Ascending aorta (tissue), 2 donors: Measurements from ENCODE around the gene CAPN11. TPM values are rescaled to one million over a fixed set of nuclear protein-coding genes. Genes with fewer than 3 reads are reported as not detected.
A peak's percentile ranks its signal among the peaks of the same experiment; 100 is the strongest.

Source experiments
- DNase-seq, 2 donors: peaks; one replicate each; pipeline ENCODE4 v3.0.0-alpha.2; 2019; ENCODE audit warnings: low spot score in 2 of 2
- H3K27ac ChIP-seq, 2 donors: fragments of 200-600 bp; sonication (generic); one replicate each; pipeline ENCODE4 v1.5.1; 2016 to 2017; ENCODE audit warnings: mild to moderate bottlenecking in 1 of 2
- H3K27me3 ChIP-seq: fragments of 200-600 bp; sonication (generic); one replicate; pipeline ENCODE4 v1.5.1; 2017
- H3K36me3 ChIP-seq, 2 donors: fragments of 200-600 bp; sonication (generic); one replicate each; pipeline ENCODE4 v1.5.1; 2016
- H3K4me1 ChIP-seq, 2 donors: fragments of 200-600 bp; sonication (generic); one replicate each; pipeline ENCODE4 v1.5.1; 2016 to 2017; ENCODE audit warnings: mild to moderate bottlenecking in 1 of 2
- H3K4me3 ChIP-seq, 2 donors: fragments of 200-600 bp; sonication (generic); one replicate each; pipeline ENCODE4 v1.5.1; 2016 to 2017; ENCODE audit warnings: mild to moderate bottlenecking in 1 of 2
- H3K9me3 ChIP-seq, 2 donors: fragments of 200-600 bp; sonication (generic); one replicate each; pipeline ENCODE4 v1.5.1; 2016
- intact Hi-C: fragments of 100-400 bp; cut with DNase I; formaldehyde crosslinking; loops from one replicate; pipeline ENCODE4 v1.15.1; 2023
- total RNA-seq: library from RNA; depleted of rRNA; stranded (reverse); fragments of >200 nt; gene quantifications from one replicate; pipeline ENCODE4 v1.1.0, GENCODE V29; 2016
- TF ChIP-seq, protein P1 (sequence below), 3 experiments: fragments of 200-600 bp in 2 of 3; fragments of 450-650 bp in 1 of 3; sonication (generic) in 2 of 3; IDR thresholded peaks; one replicate each; pipeline ENCODE4 v1.5.1; 2016 to 2019; ENCODE audit warnings: antibody characterized with exemption in 3 of 3, mild to moderate bottlenecking in 1 of 3, moderate library complexity in 1 of 3

The CAPN11 gene
- total RNA-seq, 1 donor from 2014 or later = 0.43 TPM

DNA sequence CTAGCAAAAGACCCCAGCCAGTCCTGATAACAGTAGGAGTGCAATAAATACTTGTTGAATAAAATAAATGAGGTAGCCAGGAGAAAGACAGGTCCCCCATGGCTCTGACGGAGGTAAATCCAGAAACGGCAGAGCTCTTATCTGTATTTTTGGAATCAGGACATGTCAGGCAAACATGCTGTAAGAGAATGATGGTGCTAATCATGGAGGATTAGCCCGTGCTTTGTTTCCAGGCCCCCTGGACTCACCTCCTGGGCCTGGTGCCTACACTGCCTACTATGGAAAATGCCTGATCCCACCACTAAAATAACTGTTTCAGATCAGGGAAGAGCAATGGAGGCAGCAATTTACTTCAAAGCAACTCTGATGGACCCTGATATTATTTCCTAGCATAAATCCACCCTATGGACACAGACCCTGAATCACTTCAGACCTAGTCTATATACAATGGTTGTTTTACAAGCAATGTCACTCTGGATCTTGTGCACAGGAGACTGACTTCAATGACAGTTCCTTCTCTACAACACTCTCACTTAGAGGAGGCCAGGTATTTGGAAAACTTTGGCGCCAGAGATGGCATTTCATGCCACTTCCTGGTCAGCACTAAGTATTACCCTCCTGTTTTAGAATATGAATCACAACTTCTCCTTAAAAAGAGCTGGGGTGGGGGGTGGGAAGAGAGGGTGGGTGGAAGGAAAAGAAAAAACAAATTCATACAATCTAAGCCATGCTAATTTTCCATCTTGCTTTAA lies 37.8 kb upstream of the CAPN11 start:
- intact Hi-C loops = no loop called here
- TF ChIP-seq, protein P1, sequence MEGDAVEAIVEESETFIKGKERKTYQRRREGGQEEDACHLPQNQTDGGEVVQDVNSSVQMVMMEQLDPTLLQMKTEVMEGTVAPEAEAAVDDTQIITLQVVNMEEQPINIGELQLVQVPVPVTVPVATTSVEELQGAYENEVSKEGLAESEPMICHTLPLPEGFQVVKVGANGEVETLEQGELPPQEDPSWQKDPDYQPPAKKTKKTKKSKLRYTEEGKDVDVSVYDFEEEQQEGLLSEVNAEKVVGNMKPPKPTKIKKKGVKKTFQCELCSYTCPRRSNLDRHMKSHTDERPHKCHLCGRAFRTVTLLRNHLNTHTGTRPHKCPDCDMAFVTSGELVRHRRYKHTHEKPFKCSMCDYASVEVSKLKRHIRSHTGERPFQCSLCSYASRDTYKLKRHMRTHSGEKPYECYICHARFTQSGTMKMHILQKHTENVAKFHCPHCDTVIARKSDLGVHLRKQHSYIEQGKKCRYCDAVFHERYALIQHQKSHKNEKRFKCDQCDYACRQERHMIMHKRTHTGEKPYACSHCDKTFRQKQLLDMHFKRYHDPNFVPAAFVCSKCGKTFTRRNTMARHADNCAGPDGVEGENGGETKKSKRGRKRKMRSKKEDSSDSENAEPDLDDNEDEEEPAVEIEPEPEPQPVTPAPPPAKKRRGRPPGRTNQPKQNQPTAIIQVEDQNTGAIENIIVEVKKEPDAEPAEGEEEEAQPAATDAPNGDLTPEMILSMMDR (IDR thresholded peaks at IDR 0.05) = no peak
- no peaks in the 10 kb centered on the region for H3K27me3 ChIP-seq
- DNase-seq = no peak
- H3K36me3 ChIP-seq = no peaks in the 10 kb centered on the region
- peak overlapping the region in 1 of 2 donors; percentile 52 for H3K27ac ChIP-seq
- no peaks in the 10 kb centered on the region for H3K9me3 ChIP-seq
- H3K4me1 ChIP-seq = peaks cover 8 to 44% of the 10 kb centered on the region in 2 donors
- H3K4me3 ChIP-seq = no peak overlapping the region

DNA sequence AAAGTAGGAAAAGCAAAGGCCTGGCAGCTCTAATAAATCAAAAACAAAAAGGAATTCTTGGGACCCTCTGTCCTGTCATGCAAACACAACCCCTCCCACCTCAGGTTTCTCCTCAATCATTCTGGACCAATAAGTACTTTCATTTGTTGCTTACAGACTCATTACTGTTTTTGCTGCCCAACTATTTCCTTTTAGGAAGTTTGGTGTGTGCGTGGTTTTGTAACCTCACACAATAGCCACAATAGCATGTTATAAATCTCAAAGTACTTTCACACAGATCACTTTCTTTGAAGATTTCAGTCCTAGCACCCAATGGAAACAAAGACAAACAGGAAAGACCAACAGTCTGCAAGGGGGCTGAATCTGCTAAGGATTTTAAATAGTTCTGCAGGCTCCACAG lies 35.8 kb upstream of the CAPN11 start:
- Histone ChIP-seq H3K36me3 (no peaks in the 10 kb centered on the region), H3K27me3 (no peaks in the 10 kb centered on the region), H3K27ac (peak overlapping the region in 1 of 2 donors; percentile 52), H3K9me3 (no peaks in the 10 kb centered on the region), H3K4me1 (peaks cover 3 to 37% of the 10 kb centered on the region in 2 donors), H3K4me3 (no peak overlapping the region)
- DNase-seq = no peak
- intact Hi-C loops = no loop called here
- TF ChIP-seq, protein P1 (IDR thresholded peaks at IDR 0.05) = no peak

DNA sequence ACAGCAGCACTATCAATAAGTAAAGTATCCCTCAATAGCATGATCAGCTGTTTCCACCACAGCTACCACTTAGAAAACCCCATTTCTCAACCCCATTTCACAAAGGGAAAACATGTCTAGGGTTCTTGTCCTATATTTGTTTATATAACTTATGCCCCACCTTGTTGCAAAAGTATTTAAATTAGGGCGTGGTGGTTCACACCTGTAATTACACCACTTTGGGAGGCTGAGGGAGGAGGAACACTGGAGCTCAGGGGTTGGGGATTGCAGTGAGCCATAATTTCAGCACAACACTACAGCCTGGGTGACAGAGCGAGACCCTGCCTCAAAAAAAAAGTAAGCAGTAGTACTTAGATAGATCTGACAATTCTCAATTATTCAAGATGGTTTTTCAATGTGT lies 35.1 kb upstream of the CAPN11 start:
- Histone ChIP-seq H3K36me3 (no peaks in the 10 kb centered on the region), H3K9me3 (no peaks in the 10 kb centered on the region), H3K4me3 (no peak overlapping the region), H3K4me1 (peaks cover 3 to 41% of the 10 kb centered on the region in 2 donors), H3K27ac (no peak overlapping the region), H3K27me3 (no peaks in the 10 kb centered on the region)
- TF ChIP-seq, protein P1 (IDR thresholded peaks at IDR 0.05) = no peak
- intact Hi-C loops = no loop called here
- DNase-seq = no peak

DNA sequence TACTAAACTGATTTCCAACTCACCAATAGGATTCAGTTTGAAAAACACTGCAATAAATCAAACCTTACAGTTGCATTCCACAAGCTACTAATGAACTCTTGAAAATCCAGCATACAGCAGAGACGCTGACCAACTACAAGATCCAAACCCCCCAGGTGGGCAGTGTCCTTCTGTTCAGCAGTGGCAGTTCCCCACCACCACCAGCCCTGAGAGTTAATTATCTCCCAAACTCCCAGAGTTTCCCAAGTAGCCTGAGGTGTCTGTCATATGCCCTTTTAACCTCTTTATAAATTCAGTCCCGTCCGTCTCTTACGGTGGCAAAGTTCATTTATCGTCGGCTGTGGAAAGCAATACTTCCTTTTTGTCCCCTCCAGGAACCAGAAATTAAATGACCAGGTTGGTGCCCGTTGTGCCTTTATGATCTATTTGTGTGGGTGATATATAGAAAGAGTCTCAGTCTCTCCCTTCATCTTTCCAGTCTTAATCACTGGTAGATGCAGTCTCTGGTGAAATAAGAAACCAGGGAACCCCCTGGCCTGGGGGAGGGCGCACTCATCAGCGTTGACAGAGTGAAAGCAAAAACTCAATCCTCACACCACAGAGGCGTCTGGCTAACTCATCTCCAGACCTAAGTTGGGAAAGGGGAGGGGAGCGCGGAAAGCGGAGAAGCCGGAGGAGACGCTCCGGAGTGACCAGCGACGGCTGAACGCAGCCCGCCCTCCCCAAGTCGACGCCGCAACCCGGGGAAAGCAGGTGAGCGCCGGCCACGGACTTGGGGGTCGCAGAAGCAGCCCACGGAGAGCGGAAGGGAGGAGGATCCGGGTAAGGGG lies 32.1 kb upstream of the CAPN11 start:
- DNase-seq = peak in 1 of 2 donors; percentile 77
- peak overlapping the region; percentile 85 to 86 for H3K4me3 ChIP-seq
- H3K4me1 ChIP-seq = peaks cover 0 to 30% of the 10 kb centered on the region in 2 donors
- no peaks in the 10 kb centered on the region for H3K36me3 ChIP-seq
- TF ChIP-seq, protein P1 (IDR thresholded peaks at IDR 0.05) = no peak
- H3K9me3 ChIP-seq = no peaks in the 10 kb centered on the region
- intact Hi-C loops = loop anchor here (1.0 to 5.0 kb wide), 4 partner anchors 96 to 499 kb away; partner anchors contain the start of genes GTPBP2, HSP90AB1, NFKBIE and SLC29A1
- H3K27me3 ChIP-seq = no peaks in the 10 kb centered on the region
- peak overlapping the region; percentile 80 to 84 for H3K27ac ChIP-seq

DNA sequence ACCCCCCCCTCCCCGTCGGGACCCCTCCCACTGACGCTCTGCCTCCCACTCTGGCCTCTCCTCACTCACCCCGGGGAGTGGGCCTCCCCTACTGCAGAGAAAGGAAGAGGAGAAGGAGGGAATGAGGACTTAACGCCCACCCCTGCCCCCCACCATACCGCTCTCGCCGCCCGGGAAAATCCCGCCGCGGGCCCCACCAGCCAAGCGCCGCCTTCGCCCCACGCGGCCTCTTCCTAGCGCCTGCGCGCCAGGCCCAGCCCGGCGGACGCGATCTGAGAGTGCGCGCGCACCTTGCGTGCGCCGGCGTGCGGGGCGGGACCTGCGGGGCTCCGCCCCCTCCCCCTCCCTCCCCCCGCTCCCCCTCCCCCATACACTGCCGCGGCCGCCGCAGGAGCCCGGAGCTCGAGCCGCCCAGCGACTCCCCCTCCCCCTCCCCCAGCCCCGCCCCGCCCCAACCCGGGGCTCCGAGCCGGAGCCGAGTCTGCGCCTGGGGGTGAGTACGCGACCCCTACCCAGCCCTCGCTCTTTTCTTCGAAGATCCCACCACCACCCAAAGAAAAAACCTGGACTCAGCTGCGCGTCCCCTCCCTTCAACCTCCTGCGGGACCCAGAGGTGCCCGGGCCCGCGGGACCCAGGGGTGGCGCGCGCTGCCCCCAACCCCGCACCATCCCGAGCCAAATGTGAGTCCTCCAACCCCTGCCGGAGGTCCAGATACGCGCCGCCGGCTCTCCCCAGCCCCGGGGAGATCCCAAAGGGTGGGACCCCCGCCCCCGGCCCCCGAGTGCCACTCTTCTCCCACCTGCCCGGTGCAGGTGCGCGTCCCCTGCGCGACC lies 31.2 kb upstream of the CAPN11 start, which contains the start of the genes MRPL14 and TMEM63B:
Gene MRPL14, minus strand, starts transcription at position 267 of the 834 bp plus-strand sequence. CDS start 10,841 bp downstream, outside the sequence.
Gene TMEM63B, plus strand, starts transcription at position 369 of the 834 bp plus-strand sequence. CDS start 7,031 bp downstream, outside the sequence.
- no peaks in the 10 kb centered on the region for H3K27me3 ChIP-seq
- no peaks in the 10 kb centered on the region for H3K36me3 ChIP-seq
- peak; percentile 43 to 91 for DNase-seq
- H3K4me3 ChIP-seq = peak within 1 kb of the TSS; percentile 85 to 86
- no peaks in the 10 kb centered on the region for H3K9me3 ChIP-seq
- H3K27ac ChIP-seq = peak within 1 kb of the TSS; percentile 81 to 84
- intact Hi-C loops = loop anchor here (1.0 to 5.0 kb wide), 5 partner anchors 23 to 500 kb away; partner anchors contain the start of genes GTPBP2, HSP90AB1, NFKBIE and SLC29A1
- peaks cover 0 to 23% of the 10 kb centered on the region in 2 donors for H3K4me1 ChIP-seq
- TF ChIP-seq, protein P1 (IDR thresholded peaks at IDR 0.05) = no peak
